MM.1S (cell line): Measurements from ENCODE around the gene AGAP3.

ENCODE experiments used
- DNase-seq: peaks from one replicate; pipeline ENCODE4 v3.0.0-alpha.2; 2015
- H2AFZ ChIP-seq: fragments of 300-600 bp; sonication (generic); 2 replicates; pipeline ENCODE4 v1.6.0; 2016; ENCODE audit warnings: antibody characterized with exemption, low read length
- H3F3A ChIP-seq: fragments of 300-600 bp; sonication (generic); 2 replicates; pipeline ENCODE4 v1.6.1; 2016; ENCODE audit warnings: mild to moderate bottlenecking, antibody characterized with exemption, low read length, moderate library complexity, mixed read lengths; ENCODE audit not compliant: insufficient read depth
- H3K27ac ChIP-seq: fragments of 300-600 bp; sonication (generic); 2 replicates; pipeline ENCODE4 v1.5.1; 2016; ENCODE audit warnings: mild to moderate bottlenecking, low read length
- H3K27me3 ChIP-seq: fragments of 300-600 bp; sonication (generic); replicated peaks from 2 replicates; pipeline ENCODE4 v1.6.0; 2016; ENCODE audit warnings: low read length; ENCODE audit not compliant: insufficient read depth
- H3K36me3 ChIP-seq: fragments of 300-600 bp; sonication (generic); replicated peaks from 2 replicates; pipeline ENCODE4 v1.6.1; 2016; ENCODE audit warnings: mild to moderate bottlenecking, low read length, mixed read lengths; ENCODE audit not compliant: insufficient read depth
- H3K4me1 ChIP-seq: fragments of 300-600 bp; sonication (generic); 2 replicates; pipeline ENCODE4 v1.6.1; 2016; ENCODE audit warnings: low read length, mixed read lengths
- H3K4me2 ChIP-seq: fragments of 300-600 bp; sonication (generic); 2 replicates; pipeline ENCODE4 v1.6.0; 2016; ENCODE audit warnings: low read depth, low read length
- H3K4me3 ChIP-seq: fragments of 300-600 bp; sonication (generic); 2 replicates; pipeline ENCODE4 v1.5.1; 2016; ENCODE audit warnings: low read length, mixed read lengths
- H3K79me2 ChIP-seq: fragments of 300-600 bp; sonication (generic); 2 replicates; pipeline ENCODE4 v1.6.1; 2016; ENCODE audit warnings: mixed run types, low read length, mixed read lengths
- H3K9ac ChIP-seq: fragments of 300-600 bp; sonication (generic); 2 replicates; pipeline ENCODE4 v1.6.1; 2016; ENCODE audit warnings: low read length, mixed read lengths
- H3K9me2 ChIP-seq: fragments of 300-600 bp; sonication (generic); replicated peaks from 2 replicates; pipeline ENCODE4 v1.6.1; 2016; ENCODE audit warnings: mild to moderate bottlenecking, low read length, mixed read lengths; ENCODE audit not compliant: insufficient read depth
- H3K9me3 ChIP-seq: fragments of 300-600 bp; sonication (generic); replicated peaks from 2 replicates; pipeline ENCODE4 v1.6.1; 2016; ENCODE audit warnings: mild to moderate bottlenecking, low read length, mixed read lengths; ENCODE audit not compliant: insufficient read depth
- H4K20me1 ChIP-seq: fragments of 300-600 bp; sonication (generic); 2 replicates; pipeline ENCODE4 v1.6.1; 2016; ENCODE audit warnings: mild to moderate bottlenecking, low read length, moderate library complexity, mixed read lengths; ENCODE audit not compliant: insufficient read depth
- CTCF ChIP-seq: fragments of 300-600 bp; sonication (generic); IDR thresholded peaks from 2 replicates; pipeline ENCODE4 v1.5.1; 2016; ENCODE audit warnings: antibody characterized with exemption, low read length, mixed read lengths
- EZH2 ChIP-seq: fragments of 300-600 bp; sonication (generic); optimal IDR thresholded peaks from 2 replicates; pipeline ENCODE3; 2017; ENCODE audit warnings: low read depth, mild to moderate bottlenecking, antibody characterized with exemption, low read length, mixed read lengths
- EZH2phosphoT487 ChIP-seq: fragments of 300-600 bp; sonication (generic); IDR thresholded peaks from 2 replicates; pipeline ENCODE4 v1.6.1; 2018; ENCODE audit warnings: antibody characterized with exemption, low read length

The AGAP3 gene

DNA sequence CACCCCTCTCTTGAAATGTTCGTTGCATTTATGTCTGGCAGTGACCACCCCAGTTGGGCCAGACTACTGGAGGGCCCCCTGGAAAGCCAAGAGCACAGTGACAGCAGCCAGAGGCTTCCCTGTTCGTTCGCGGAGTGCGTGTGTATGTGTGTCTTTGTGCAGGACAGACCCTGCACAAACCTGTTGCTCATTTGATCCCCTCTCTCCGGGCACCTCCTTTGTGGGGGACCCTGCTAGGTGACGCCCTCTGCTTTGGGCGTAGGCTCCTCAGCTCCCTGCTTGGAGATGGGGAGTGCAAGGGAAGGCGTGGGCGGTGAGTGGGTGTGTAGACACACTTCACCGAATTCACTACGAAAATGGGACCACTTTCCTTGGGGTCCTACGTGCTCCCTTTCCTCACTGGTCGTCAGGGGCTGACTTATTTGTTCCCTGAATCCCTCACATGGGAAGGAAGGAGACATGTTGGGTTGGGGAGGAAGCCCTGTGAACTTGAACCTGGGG, 38.7 kb downstream of the AGAP3 start:
- Histone ChIP-seq H3K9ac (no peak overlapping the region), H2AFZ (no peak overlapping the region), H3K27ac (no peak overlapping the region), H3K4me3 (no peak overlapping the region), H3F3A (no peaks in the 10 kb centered on the region), H3K9me2 (no peaks in the 10 kb centered on the region), H3K4me1 (no peaks in the 10 kb centered on the region), H3K9me3 (no peaks in the 10 kb centered on the region), H3K79me2 (no peaks in the 10 kb centered on the region), H4K20me1 (no peaks in the 10 kb centered on the region), H3K4me2 (no peak overlapping the region), H3K36me3 (no peaks in the 10 kb centered on the region), H3K27me3 (no peaks in the 10 kb centered on the region)
- no peak for DNase-seq
- TF ChIP-seq EZH2 (no peak), EZH2phosphoT487 (no peak), CTCF (no peak)

DNA sequence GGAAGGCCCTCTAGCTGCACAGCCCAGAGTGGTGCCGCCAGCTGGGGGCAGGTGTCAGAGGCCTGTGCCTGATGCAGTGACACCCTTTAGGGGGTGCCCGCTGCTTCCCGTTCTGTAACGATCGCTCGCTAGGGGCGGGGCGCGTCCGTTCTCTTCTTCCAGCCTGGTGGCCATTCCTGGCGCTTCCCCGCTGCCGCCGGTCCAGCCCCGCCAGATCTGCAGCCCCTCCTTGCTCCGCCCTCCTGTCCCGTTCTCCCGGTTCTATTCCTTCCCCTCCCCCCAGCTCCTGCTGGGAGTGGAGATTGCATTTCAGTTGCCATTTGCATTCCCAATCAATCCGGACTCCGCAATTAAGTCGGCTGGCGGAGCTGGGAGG, 39.2 kb downstream of the AGAP3 start:
- no peaks in the 10 kb centered on the region for H3K4me1 ChIP-seq
- no peak overlapping the region for H3K4me3 ChIP-seq
- H2AFZ ChIP-seq: no peak overlapping the region
- DNase-seq: no peak
- no peaks in the 10 kb centered on the region for H3K36me3 ChIP-seq
- no peaks in the 10 kb centered on the region for H4K20me1 ChIP-seq
- TF ChIP-seq CTCF (no peak), EZH2 (no peak), EZH2phosphoT487 (no peak)
- no peak overlapping the region for H3K27ac ChIP-seq
- H3K9ac ChIP-seq: no peak overlapping the region
- H3K9me3 ChIP-seq: no peaks in the 10 kb centered on the region
- no peaks in the 10 kb centered on the region for H3K27me3 ChIP-seq
- H3K9me2 ChIP-seq: no peaks in the 10 kb centered on the region
- no peaks in the 10 kb centered on the region for H3K79me2 ChIP-seq
- no peak overlapping the region for H3K4me2 ChIP-seq
- no peaks in the 10 kb centered on the region for H3F3A ChIP-seq

GRCh38 chr7:151125846-151126481, 39.7 kb downstream of the AGAP3 start:
- no peaks in the 10 kb centered on the region for H3K9me3 ChIP-seq
- TF ChIP-seq EZH2phosphoT487 (no peak), CTCF (no peak), EZH2 (no peak)
- no peaks in the 10 kb centered on the region for H3K36me3 ChIP-seq
- no peaks in the 10 kb centered on the region for H3K79me2 ChIP-seq
- H3K27ac ChIP-seq: no peak overlapping the region
- no peak overlapping the region for H3K4me3 ChIP-seq
- DNase-seq: no peak
- no peaks in the 10 kb centered on the region for H3F3A ChIP-seq
- no peak overlapping the region for H3K4me2 ChIP-seq
- no peak overlapping the region for H2AFZ ChIP-seq
- H3K9ac ChIP-seq: no peak overlapping the region
- H3K9me2 ChIP-seq: no peaks in the 10 kb centered on the region
- H3K4me1 ChIP-seq: no peaks in the 10 kb centered on the region
- no peaks in the 10 kb centered on the region for H4K20me1 ChIP-seq
- no peaks in the 10 kb centered on the region for H3K27me3 ChIP-seq
